HepG2 (cell line): ENCODE data around the gene NUAK2. TPM values are rescaled to one million over a fixed set of nuclear protein-coding genes. Genes with fewer than 3 reads are reported as not detected.

Experiments used
- ATAC-seq: fragments of 200-7000 bp; cut with Tn5 transposase; 3 replicates; pipeline ENCODE4 v1.9.1; 2020; ENCODE audit warnings: mild to moderate bottlenecking, moderate library complexity
- BruUV-seq: library from RNA; stranded (reverse); fragments of 400-500 nt; replicated peaks from 2 replicates; lab custom pipeline; 2021; lab: Mats Ljungman, UMichigan
- CTCF ChIA-PET: fragments of 300-600 bp; formaldehyde crosslinking; extraction: SDS; loops from one replicate; lab custom pipeline; 2021; ENCODE audit warnings: low total read pairs, inconsistent platforms, low intra/inter-chr PET ratio; lab: Yijun Ruan, JAX
- POLR2A ChIA-PET: fragments of 350-600 bp; sonication (Branson Sonifier 250); formaldehyde crosslinking; loops from one replicate; lab custom pipeline; 2020; ENCODE audit warnings: antibody characterized with exemption, inconsistent platforms; lab: Yijun Ruan, JAX
- DNase-seq: peaks from one replicate; pipeline ENCODE4 v3.0.0-alpha.2; 2015; ENCODE audit warnings: low spot score
- FAIRE-seq: peaks from 3 replicates; lab custom pipeline; 2011; peaks lifted over from hg19 to GRCh38; lab: Jason Lieb, UNC
- H2AFZ ChIP-seq: one replicate; pipeline ENCODE4 v1.6.1; 2011; ENCODE audit warnings: low read length, inconsistent platforms
- H3K27ac ChIP-seq: fragments of 300-600 bp; 3 replicates; pipeline ENCODE4 v1.8.0; 2011; ENCODE audit warnings: mixed run types, mild to moderate bottlenecking, mixed read lengths, low read length, inconsistent platforms; ENCODE audit not compliant: insufficient read depth; ENCODE audit errors: extremely low read length
- H3K27me3 ChIP-seq, 2 experiments: fragments of 200-600 bp in 1 of 2; 2 replicates in 1 of 2; 3 replicates in 1 of 2; pipeline versions ENCODE4 v1.6.0 to v1.8.0; 2011; ENCODE audit warnings: low read length in 2 of 2, mild to moderate bottlenecking in 2 of 2, moderate library complexity in 2 of 2, inconsistent platforms in 1 of 2; ENCODE audit not compliant: insufficient read depth in 2 of 2, control insufficient read depth in 1 of 2
- H3K36me3 ChIP-seq, 2 experiments: fragments of 200-600 bp in 1 of 2; replicated peaks in 1 of 2; 2 replicates in 1 of 2; 3 replicates in 1 of 2; pipeline versions ENCODE4 v1.5.1 to v1.8.0; 2011; ENCODE audit warnings: low read length in 2 of 2, inconsistent platforms in 1 of 2; ENCODE audit not compliant: insufficient read depth in 2 of 2, control insufficient read depth in 1 of 2
- H3K4me1 ChIP-seq: 2 replicates; pipeline ENCODE4 v1.5.1; 2012; ENCODE audit warnings: low read length, inconsistent platforms; ENCODE audit not compliant: insufficient read depth
- H3K4me2 ChIP-seq: 2 replicates; pipeline ENCODE4 v1.6.0; 2011; ENCODE audit warnings: low read depth, low read length, inconsistent platforms
- H3K4me3 ChIP-seq, 3 experiments: fragments of 200-600 bp in 1 of 3; sonication (generic), shearing (Covaris generic) in 1 of 3; replicated peaks in 1 of 3; 2 replicates each; pipeline ENCODE4 v1.5.1; 2011 to 2016; ENCODE audit warnings: low read length in 3 of 3, inconsistent platforms in 2 of 3, low read depth in 2 of 3, mild to moderate bottlenecking in 2 of 3, control low read depth in 1 of 3, mixed read lengths in 1 of 3; ENCODE audit not compliant: insufficient read depth in 1 of 3
- H3K79me2 ChIP-seq: one replicate; pipeline ENCODE4 v1.6.1; 2011; ENCODE audit warnings: low read length, inconsistent platforms; ENCODE audit not compliant: insufficient read depth
- H3K9ac ChIP-seq: 2 replicates; pipeline ENCODE4 v1.6.0; 2011; ENCODE audit warnings: mild to moderate bottlenecking, low read depth, low read length, inconsistent platforms; ENCODE audit not compliant: insufficient read depth
- H3K9me3 ChIP-seq: 2 replicates; pipeline ENCODE4 v1.5.1; 2012; ENCODE audit warnings: mild to moderate bottlenecking, low read length
- H4K20me1 ChIP-seq: 2 replicates; pipeline ENCODE4 v1.6.0; 2011; ENCODE audit warnings: inconsistent platforms, mild to moderate bottlenecking, low read length, moderate library complexity; ENCODE audit not compliant: insufficient read depth
- EZH2 ChIP-seq: conservative IDR thresholded peaks from 2 replicates; pipeline ENCODE4 v1.6.1; 2012; ENCODE audit warnings: mild to moderate bottlenecking, low read depth, low read length, moderate library complexity
- GATAD2A ChIP-seq: IDR thresholded peaks from 2 replicates; pipeline ENCODE4 v1.6.1; 2016
- KDM3A ChIP-seq: IDR thresholded peaks from 2 replicates; pipeline ENCODE4 v1.6.1; 2018; ENCODE audit warnings: low read depth, missing compliant biosample characterization
- KDM6A ChIP-seq: IDR thresholded peaks from 2 replicates; pipeline ENCODE4 v1.6.1; 2016; ENCODE audit warnings: low read depth
- LCORL ChIP-seq, 2 experiments: fragments of 450-650 bp in 1 of 2; sonication (generic) in 1 of 2; formaldehyde crosslinking in 1 of 2; IDR thresholded peaks; 2 replicates each; pipeline versions ENCODE4 v1.5.0 to v1.6.1; 2017 to 2020; ENCODE audit warnings: antibody characterized with exemption in 1 of 2, missing genetic modification reagents in 1 of 2
- MED1 ChIP-seq: sonication (generic); formaldehyde crosslinking; IDR thresholded peaks from 2 replicates; pipeline ENCODE4 v1.4.0; 2020; ENCODE audit warnings: missing genetic modification reagents
- MLX ChIP-seq: IDR thresholded peaks from 2 replicates; pipeline ENCODE4 v1.6.1; 2016
- NCOA5 ChIP-seq: sonication (generic); formaldehyde crosslinking; IDR thresholded peaks from 2 replicates; pipeline ENCODE4 v1.4.0; 2020; ENCODE audit warnings: missing genetic modification reagents
- PITX1 ChIP-seq: sonication (generic); formaldehyde crosslinking; IDR thresholded peaks from 2 replicates; pipeline ENCODE4 v1.5.1; 2020; ENCODE audit warnings: mild to moderate bottlenecking, missing genetic modification reagents
- RBAK ChIP-seq: sonication (generic); formaldehyde crosslinking; IDR thresholded peaks from 2 replicates; pipeline ENCODE4 v1.5.1; 2020; ENCODE audit warnings: mild to moderate bottlenecking, missing genetic modification reagents
- RELA ChIP-seq: sonication (generic); formaldehyde crosslinking; IDR thresholded peaks from 2 replicates; pipeline ENCODE4 v1.4.0; 2020; ENCODE audit warnings: missing genetic modification reagents
- SAP130 ChIP-seq: IDR thresholded peaks from 2 replicates; pipeline ENCODE4 v1.6.1; 2016; ENCODE audit warnings: low read depth
- XRCC5 ChIP-seq: fragments of 200-400 bp; formaldehyde crosslinking; optimal IDR thresholded peaks from 2 replicates; pipeline ENCODE3; 2017; ENCODE audit warnings: mild to moderate bottlenecking, low read length
- ZBTB7B ChIP-seq: sonication (generic); formaldehyde crosslinking; IDR thresholded peaks from 2 replicates; pipeline ENCODE4 v1.4.0; 2020; ENCODE audit warnings: missing genetic modification reagents
- ZBTB8A ChIP-seq: sonication (generic); formaldehyde crosslinking; IDR thresholded peaks from 2 replicates; pipeline ENCODE4 v1.4.0; 2020; ENCODE audit warnings: mild to moderate bottlenecking, low read depth, missing genetic modification reagents, borderline replicate concordance
- ZFYVE20 ChIP-seq: sonication (generic); formaldehyde crosslinking; IDR thresholded peaks from 2 replicates; pipeline ENCODE4 v1.8.0; 2023; ENCODE audit warnings: low read depth, mild to moderate bottlenecking, moderate library complexity, missing genetic modification reagents, borderline replicate concordance
- ZNF546 ChIP-seq: sonication (generic); formaldehyde crosslinking; conservative IDR thresholded peaks from 2 replicates; pipeline ENCODE4 v1.8.1; 2023; ENCODE audit warnings: mild to moderate bottlenecking, missing genetic modification reagents
- ZNF768 ChIP-seq: sonication (generic); formaldehyde crosslinking; IDR thresholded peaks from 2 replicates; pipeline ENCODE4 v1.4.0; 2020; ENCODE audit warnings: missing genetic modification reagents
- ZNF788 ChIP-seq: sonication (generic); formaldehyde crosslinking; IDR thresholded peaks from 2 replicates; pipeline ENCODE4 v1.5.0; 2020; ENCODE audit warnings: mild to moderate bottlenecking, missing genetic modification reagents, borderline replicate concordance
- ZSCAN12 ChIP-seq: sonication (generic); formaldehyde crosslinking; IDR thresholded peaks from 2 replicates; pipeline ENCODE4 v1.9.0; 2021; ENCODE audit warnings: mild to moderate bottlenecking, missing genetic modification reagents
- WGBS: methylation state at CpG from one replicate; pipeline ENCODE4 v1.1.6; 2017; ENCODE audit warnings: low lambda C conversion rate; 5-methylcytosine and 5-hydroxymethylcytosine counted together
- in situ Hi-C: cut with HindIII; loops from 2 replicates; pipeline ENCODE4 v1.10.0; 2017; ENCODE audit warnings: low pct_unique_long_range_greater_than_20kb; ENCODE audit not compliant: extremely low pct_ligation_motif_present
- intact Hi-C: fragments of 100-400 bp; cut with micrococcal nuclease; formaldehyde crosslinking; loops from one replicate; pipeline ENCODE4 v1.10.0; 2022; ENCODE audit not compliant: unreplicated experiment
- polyA plus RNA-seq, 8 experiments: library from polyadenylated mRNA; depleted of rRNA in 3 of 8; stranded (reverse) in 7 of 8; unstranded in 1 of 8; fragments of >200 nt; fragmentation: Illumina TruSeq in 4 of 8; extraction: Trizol in 4 of 8; gene quantifications; 2 replicates each; pipeline versions ENCODE4 v1.2.1 to v1.2.3, GENCODE V29; 2011 to 2016; ENCODE audit warnings: low read depth in 4 of 8, missing spikeins in 1 of 8, mixed read lengths in 1 of 8; ENCODE audit not compliant: insufficient read depth in 1 of 8
- total RNA-seq, 5 experiments: library from RNA; depleted of rRNA; stranded (reverse); fragments of >200 nt; fragmentation: Illumina TruSeq; extraction: Trizol; gene quantifications; 2 replicates each; pipeline ENCODE4 v1.2.3, GENCODE V29; 2016; ENCODE audit warnings: low read depth in 1 of 5
- TF ChIP-seq, protein P1 (sequence below), 2 experiments: fragments of 450-650 bp in 1 of 2; sonication (generic) in 1 of 2; formaldehyde crosslinking; IDR thresholded peaks; 2 replicates each; pipeline versions ENCODE4 v1.5.0 to v1.8.0; 2020 to 2022; ENCODE audit warnings: mild to moderate bottlenecking in 1 of 2, missing genetic modification reagents in 1 of 2
- TF ChIP-seq, protein P2 (sequence below): sonication (generic); formaldehyde crosslinking; IDR thresholded peaks from 2 replicates; pipeline ENCODE4 v1.5.0; 2020; ENCODE audit warnings: missing genetic modification reagents

Gene NUAK2
- total and polyA plus RNA-seq, 2 of the 13 experiments (the other 11 are each of a cell fraction or from before 2014, with no cell fraction given), result 0.75 to 1.1 TPM

DNA sequence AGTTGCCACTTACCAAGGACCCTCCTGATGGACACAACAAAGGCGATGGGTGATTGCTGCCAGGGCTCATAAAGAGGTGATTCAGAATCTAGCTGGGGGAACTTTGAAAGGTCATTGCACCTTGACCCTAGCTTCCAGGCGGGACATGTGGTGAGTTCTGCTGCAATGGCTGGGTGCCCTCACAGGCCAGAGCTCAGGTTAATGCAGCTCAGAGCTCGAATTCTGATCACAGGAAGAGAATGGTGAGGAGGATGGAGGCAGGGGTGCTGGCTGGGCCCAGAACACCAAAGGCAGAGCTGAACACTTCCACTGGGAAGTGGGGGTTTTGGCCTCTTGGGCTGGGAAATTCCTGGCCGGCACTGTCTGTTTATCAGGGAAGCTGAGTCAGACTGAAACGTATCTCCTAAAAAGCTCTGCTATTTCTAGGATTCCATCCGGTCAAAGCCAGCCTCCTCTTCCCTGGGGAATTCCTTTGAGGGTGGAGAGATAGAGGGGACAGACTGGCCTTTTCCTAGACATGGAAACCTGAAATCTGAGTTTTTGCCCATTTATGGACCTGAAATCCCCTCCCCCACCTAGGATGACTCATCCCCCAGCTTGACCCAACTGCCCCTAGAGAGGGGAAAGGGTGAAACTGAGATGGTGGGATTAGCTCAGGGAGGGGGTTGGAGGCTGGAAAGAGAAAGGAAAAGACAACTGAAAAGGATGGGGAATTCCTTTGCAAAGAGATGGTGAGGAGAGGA lies 27.2 kb downstream of the NUAK2 start:
- peak; percentile 83 for ATAC-seq
- H3K9me3 ChIP-seq, result no peaks in the 10 kb centered on the region
- H3K27me3 ChIP-seq, result no peaks in the 10 kb centered on the region
- H3K4me3 ChIP-seq, result peak overlapping the region in 2 of 3 experiments; percentile 28 to 66; a peak in 5 of 6 replicates
- H3K4me1 ChIP-seq, result peaks cover 82% of the 10 kb centered on the region
- H3K27ac ChIP-seq, result peak overlapping the region; percentile 86
- H3K9ac ChIP-seq, result peak overlapping the region; percentile 66
- H4K20me1 ChIP-seq, result no peaks in the 10 kb centered on the region
- BruUV-seq, result TSS peak; percentile 89
- intact Hi-C loops, result loop anchor here (2.0 kb wide), 1 partner anchor 20 kb away; no protein-coding TSS in a partner anchor
- CTCF ChIA-PET, result no interaction called here
- FAIRE-seq, result peak; percentile 93
- H2AFZ ChIP-seq, result peak overlapping the region; percentile 22
- DNase-seq, result peak; percentile 89
- H3K36me3 ChIP-seq, result no peaks in the 10 kb centered on the region
- 0% methylated on average over 4 of the region's 6 CpGs for WGBS
- in situ Hi-C loops, result no loop called here
- H3K79me2 ChIP-seq, result no peaks in the 10 kb centered on the region
- POLR2A ChIA-PET, result interaction anchor here (0.7 to 3.4 kb wide), 9 partner anchors 9 to 172 kb away, joined by 3 to 71 read pairs (median 6); partner anchors contain the start of genes NUAK2 and RBBP5
- H3K4me2 ChIP-seq, result peak overlapping the region; percentile 85
- TF ChIP-seq ZSCAN12 (no peak), KDM3A (CRISPR knock-in tag) (no peak), MED1 (CRISPR knock-in tag) (peak; percentile 46), SAP130 (peak; percentile 56), ZBTB8A (CRISPR knock-in tag) (no peak), PITX1 (CRISPR knock-in tag) (peak; percentile 72), XRCC5 (peak; percentile 43), ZNF788 (CRISPR knock-in tag) (peak; percentile 11; the same call in 1 of the 2 replicates), ZFYVE20 (no peak), ZNF546 (CRISPR knock-in tag) (no peak), GATAD2A (peak; percentile 72), RBAK (CRISPR knock-in tag) (no peak), EZH2 (no peak), MLX (no peak), KDM6A (CRISPR knock-in tag) (no peak), ZNF768 (CRISPR knock-in tag) (no peak), NCOA5 (CRISPR knock-in tag) (no peak), RELA (CRISPR knock-in tag) (peak; percentile 53; the same call in 1 of the 2 replicates), LCORL (IDR thresholded peaks at IDR 0.05) (peak; percentile 3; the same call in 1 of the 2 replicates), LCORL (CRISPR knock-in tag; IDR thresholded peaks at IDR 0.05) (peak; percentile 89), ZBTB7B (CRISPR knock-in tag) (peak; percentile 44; the same call in 1 of the 2 replicates)
- TF ChIP-seq, protein P1, sequence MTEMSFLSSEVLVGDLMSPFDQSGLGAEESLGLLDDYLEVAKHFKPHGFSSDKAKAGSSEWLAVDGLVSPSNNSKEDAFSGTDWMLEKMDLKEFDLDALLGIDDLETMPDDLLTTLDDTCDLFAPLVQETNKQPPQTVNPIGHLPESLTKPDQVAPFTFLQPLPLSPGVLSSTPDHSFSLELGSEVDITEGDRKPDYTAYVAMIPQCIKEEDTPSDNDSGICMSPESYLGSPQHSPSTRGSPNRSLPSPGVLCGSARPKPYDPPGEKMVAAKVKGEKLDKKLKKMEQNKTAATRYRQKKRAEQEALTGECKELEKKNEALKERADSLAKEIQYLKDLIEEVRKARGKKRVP (CRISPR knock-in tag; IDR thresholded peaks at IDR 0.05), result no peak
- TF ChIP-seq, protein P2, sequence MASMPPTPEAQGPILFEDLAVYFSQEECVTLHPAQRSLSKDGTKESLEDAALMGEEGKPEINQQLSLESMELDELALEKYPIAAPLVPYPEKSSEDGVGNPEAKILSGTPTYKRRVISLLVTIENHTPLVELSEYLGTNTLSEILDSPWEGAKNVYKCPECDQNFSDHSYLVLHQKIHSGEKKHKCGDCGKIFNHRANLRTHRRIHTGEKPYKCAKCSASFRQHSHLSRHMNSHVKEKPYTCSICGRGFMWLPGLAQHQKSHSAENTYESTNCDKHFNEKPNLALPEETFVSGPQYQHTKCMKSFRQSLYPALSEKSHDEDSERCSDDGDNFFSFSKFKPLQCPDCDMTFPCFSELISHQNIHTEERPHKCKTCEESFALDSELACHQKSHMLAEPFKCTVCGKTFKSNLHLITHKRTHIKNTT (CRISPR knock-in tag), result no peak
